ENCODE data around the gene TAPT1.
"Not testable (repeated sequence)": the region's sequence is repeated elsewhere in the genome, so short reads cannot be mapped to it uniquely, and the experiment has no call there.

Gene TAPT1

GRCh38 chr4:16213121-16213520, 13.2 kb downstream of the TAPT1 start:
- no peak for DNase-seq (ENCODE audit: low spot score)

DNA sequence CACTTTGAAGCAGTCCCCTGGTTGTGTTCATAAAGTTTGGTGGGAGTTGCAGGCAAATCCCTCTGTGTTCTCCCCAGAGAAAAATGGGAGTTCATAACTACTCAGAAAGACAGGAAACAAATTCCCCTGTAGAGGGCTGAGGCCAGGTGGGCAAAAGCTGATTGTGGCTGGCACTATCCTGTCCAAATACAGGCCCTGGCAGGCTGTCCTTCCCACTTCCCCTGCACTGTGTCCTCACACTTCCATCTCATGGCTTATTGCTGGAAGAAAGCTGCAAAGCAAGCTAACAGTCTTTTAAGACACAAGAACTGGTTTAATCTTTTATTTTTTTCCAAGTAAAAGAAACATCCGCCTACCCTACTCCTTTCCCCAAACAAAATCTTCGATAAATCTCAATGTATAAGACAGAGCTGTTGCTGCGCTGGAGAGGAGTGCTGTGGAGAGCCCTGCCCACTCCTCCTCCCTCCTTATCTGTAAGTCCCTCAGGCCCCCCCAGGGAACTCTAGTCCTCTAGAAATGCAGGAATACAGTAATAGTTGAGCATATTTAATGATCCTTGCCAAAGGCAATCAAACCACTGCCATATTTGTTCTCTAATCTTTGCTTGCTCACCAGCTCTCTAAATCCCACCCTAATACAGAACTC, 14.0 kb downstream of the TAPT1 start:
- no peak for DNase-seq (ENCODE audit: low spot score)

DNA sequence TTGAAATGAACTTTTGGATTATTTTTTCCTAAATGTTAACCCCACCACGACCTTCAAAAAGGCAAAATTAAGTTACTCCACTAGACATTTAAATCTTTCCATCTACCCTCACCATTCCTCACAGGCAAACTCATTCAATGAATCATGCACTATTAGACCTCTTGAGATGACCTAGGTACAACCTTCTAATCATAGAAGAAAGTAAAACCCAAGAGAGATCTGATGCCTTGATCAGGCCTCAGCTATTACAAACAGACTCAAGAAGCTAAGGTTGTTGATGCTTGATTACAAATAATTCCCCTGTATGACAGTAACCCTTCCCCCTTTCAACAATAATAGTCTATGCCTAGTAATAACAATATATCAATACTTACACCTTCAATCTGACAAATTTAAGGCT, 18.9 kb downstream of the TAPT1 start:
- DNase-seq (ENCODE audit: low spot score), result no peak

DNA sequence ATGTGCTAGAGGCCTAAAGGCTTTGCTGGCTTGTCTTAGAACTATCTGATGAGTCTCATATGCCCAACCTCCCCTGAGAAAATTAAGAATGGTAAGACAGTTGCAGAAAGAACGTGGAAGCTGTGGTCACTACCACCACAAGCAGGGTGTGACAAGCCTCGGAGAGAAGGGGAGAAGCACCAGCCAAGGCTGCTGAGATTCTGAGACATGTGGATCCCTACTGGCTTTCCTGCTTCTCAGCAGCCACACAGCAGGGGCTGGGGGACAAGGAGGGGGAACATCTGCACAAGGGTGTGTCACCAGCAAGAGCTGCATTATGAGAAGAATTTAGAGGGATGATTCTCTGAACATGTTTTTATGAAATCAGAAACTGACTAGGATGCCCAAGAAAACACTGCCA, 19.4 kb downstream of the TAPT1 start:
- DNase-seq (ENCODE audit: low spot score), result no peak

- no peak for DNase-seq (ENCODE audit: low spot score)
Measured at GRCh38 chr4:16206301-16206700, 20.0 kb downstream of the TAPT1 start.

GRCh38 chr4:16205298-16206164, 20.7 kb downstream of the TAPT1 start:
- DNase-seq (ENCODE audit: low spot score), result peak; percentile 45

DNA sequence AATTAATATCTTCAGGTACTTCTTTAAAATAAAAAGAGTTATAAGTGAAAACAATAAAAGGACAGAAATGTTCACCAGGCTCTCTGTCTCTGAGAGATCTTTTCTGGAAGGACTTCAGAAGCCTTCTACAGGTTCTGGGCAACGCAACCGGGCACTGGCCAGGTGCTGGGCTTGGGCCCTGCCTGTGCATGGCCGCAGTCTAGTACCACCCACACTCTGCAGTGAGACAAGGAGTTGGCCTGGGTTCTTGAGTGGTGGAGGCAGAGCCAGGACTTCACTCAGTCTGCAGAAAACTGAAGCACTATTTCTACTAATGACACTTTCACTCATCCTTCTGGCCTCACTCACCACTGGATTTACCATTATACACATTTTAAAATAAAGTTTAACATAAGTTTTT, 21.8 kb downstream of the TAPT1 start:
- DNase-seq (ENCODE audit: low spot score), result no peak

DNA sequence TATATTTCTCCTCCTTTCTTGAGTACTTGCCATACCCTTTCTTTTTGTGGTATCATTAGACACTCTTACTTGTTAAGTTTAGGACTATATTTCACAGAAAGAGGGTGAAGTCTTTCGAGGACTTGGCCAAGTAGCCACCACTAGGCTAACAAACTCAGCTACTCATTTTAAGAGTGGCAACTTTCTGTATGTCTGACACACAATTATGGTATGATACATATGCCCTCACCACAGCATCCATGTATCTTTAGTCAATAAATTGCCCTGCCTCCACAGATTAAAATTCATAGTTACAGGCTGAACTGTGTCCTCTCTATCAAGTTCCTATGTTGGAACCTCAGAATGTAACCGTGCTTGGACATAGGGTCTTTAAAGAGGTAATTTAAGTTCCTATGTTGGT, 23.2 kb downstream of the TAPT1 start:
- no peak for DNase-seq (ENCODE audit: low spot score)

DNA sequence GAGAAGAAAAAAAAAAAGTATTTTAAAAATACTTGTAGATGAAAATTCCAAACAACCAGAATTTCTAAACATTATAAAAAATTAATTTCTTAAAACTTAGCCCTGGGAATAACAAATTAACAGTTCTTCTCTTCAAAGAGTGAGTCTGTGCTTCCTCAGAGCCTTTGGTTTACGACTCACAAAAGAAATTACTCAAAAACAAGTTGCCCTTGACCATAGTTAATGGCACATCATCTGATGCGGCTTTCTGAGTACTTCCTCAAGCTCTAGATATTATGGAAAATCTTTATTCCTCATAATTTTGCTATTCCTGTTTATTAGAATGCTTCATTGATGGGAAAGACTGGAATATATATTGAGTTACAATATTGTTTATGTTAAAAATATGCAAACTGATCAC, 23.7 kb downstream of the TAPT1 start:
- DNase-seq (ENCODE audit: low spot score), result no peak

- peak; percentile 7 for DNase-seq (ENCODE audit: low spot score)
Measured at GRCh38 chr4:16199093-16199492, 27.2 kb downstream of the TAPT1 start.

- no peak for DNase-seq (ENCODE audit: low spot score)
Measured at GRCh38 chr4:16197876-16198665, 28.2 kb downstream of the TAPT1 start.

- DNase-seq (ENCODE audit: low spot score), result no peak
Measured at GRCh38 chr4:16196482-16197393, 29.5 kb downstream of the TAPT1 start.

- no peak for DNase-seq (ENCODE audit: low spot score)
Measured at GRCh38 chr4:16195209-16195608, 31.1 kb downstream of the TAPT1 start.

GRCh38 chr4:16194798-16195197, 31.5 kb downstream of the TAPT1 start:
- not testable (repeated sequence) for DNase-seq (ENCODE audit: low spot score)

DNA sequence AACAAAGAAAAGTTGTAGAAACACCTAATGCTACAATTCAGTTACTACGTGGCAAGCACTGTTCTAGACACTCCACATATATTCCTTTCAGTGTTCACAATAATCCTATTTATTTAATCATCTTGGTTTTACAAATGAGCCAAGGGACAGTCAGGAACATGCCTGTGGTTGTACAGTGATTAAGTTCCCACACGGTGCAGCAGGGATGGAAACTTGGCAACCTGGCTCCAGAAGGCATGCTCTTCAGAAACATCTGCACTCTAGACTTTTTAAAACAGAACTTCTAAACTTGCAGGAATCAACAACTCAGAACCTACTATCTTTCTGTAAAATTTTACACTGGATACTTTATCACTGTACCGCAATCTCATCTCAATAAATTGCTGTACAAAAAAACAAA, 32.1 kb downstream of the TAPT1 start:
- no peak for DNase-seq (ENCODE audit: low spot score)

DNA sequence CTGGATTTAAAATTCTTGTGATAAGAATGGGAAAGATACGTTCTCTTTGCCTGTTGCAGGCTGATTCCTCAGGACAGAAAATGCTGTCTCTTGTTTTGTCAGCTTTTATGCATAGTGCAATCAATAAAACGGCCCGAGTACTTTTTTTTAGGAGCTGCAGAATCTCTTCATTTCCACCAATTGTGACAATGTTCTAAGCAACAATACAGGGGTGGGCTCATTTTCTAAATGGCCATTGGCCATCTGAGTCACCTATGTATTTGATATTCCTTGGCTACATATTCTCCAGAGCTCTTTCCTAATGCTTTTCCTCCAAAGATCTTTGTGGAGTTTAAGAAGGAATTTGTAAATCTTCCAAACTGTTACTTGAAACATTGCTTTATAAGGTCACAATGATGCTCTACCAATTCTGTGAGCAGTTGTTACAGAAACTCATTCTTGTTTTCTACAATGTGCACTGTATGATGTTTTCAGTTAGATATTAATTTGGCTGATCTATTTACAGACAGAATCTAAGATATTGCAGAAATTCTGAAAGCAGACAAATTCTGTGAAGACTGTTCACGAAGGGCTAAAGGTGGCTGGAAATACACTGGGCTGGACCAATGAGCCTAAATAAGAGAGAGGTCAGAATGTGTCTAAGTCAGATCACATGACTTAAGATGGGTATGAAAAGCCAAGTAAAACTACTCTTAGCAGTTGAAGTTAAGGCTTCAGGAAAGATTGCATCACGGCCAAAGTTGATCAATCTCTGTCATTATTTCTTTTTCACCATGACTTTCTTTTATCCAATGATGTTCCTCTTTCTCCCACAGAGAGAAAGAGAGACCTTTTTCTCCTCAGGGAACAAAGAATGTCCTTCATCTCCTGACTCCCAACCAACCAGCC, 33.4 kb downstream of the TAPT1 start:
- no peak for DNase-seq (ENCODE audit: low spot score)

DNA sequence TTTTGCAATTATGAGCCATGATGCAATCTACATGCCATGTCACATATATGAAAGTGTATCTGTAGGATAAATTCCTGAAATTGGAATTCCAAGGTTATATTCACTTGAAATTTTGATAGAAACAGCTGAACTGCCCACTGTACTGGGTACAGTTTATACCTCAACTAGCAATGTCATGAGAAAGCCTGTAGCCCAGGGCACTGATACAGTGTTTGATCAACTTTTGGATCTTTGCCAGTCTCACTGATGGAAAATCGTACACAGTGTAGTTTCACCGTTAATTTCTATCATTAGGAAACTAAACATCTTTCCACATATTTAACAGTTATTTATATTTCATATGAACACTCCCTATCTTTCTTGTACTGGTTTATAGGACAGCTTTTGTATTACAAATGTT, 34.2 kb downstream of the TAPT1 start:
- no peak for DNase-seq (ENCODE audit: low spot score)

- DNase-seq (ENCODE audit: low spot score), result no peak
Measured at GRCh38 chr4:16187455-16187854, 38.8 kb downstream of the TAPT1 start.

- DNase-seq (ENCODE audit: low spot score), result no peak
Measured at GRCh38 chr4:16186986-16187385, 39.3 kb downstream of the TAPT1 start.

DNA sequence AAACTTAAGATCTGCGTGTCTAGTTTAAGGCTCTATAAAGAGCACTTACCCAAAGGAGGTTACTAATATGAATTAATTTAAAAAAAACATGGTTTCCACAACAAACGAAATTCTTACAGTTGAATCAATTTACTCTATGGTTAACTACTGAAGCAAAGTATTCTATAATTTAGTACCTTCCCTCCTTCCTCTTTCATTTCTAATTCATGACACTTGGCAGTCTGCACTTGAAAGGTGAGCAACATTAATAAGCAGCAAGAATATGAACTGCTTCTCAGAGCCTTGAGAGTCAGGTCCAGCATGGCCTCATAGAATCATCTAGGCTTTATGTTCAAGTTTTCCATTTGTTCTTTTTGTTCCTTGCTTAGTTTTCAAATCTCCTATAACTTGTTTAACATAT, 42.7 kb downstream of the TAPT1 start:
- no peak for DNase-seq (ENCODE audit: low spot score)
